ENCODE measurements around the gene PDE4B.

DNA sequence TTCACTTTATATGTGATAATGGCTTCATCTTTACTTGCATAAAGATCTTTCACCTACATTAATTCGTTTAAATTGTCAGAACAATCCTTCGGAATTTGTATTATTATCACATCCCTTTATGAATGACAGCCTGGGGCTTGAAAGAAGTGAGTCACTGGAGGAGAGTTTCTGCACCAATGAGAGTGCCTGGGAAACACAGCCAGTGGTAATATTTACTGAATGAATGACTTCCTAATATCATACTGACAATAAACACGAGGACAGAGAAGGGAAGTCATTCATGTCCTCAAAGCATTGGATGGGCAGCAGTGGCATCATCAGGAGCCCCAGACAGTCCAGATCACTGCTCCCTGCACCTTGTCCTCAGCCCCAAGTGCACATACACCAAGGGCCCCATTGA, 40.7 kb upstream of the PDE4B start:
- TF ChIP-seq, protein P1, sequence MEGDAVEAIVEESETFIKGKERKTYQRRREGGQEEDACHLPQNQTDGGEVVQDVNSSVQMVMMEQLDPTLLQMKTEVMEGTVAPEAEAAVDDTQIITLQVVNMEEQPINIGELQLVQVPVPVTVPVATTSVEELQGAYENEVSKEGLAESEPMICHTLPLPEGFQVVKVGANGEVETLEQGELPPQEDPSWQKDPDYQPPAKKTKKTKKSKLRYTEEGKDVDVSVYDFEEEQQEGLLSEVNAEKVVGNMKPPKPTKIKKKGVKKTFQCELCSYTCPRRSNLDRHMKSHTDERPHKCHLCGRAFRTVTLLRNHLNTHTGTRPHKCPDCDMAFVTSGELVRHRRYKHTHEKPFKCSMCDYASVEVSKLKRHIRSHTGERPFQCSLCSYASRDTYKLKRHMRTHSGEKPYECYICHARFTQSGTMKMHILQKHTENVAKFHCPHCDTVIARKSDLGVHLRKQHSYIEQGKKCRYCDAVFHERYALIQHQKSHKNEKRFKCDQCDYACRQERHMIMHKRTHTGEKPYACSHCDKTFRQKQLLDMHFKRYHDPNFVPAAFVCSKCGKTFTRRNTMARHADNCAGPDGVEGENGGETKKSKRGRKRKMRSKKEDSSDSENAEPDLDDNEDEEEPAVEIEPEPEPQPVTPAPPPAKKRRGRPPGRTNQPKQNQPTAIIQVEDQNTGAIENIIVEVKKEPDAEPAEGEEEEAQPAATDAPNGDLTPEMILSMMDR (IDR thresholded peaks at IDR 0.05; ENCODE audit: insufficient read depth, low read depth, low read length): no peak
- TF ChIP-seq EZH2 (IDR thresholded peaks at IDR 0.05; ENCODE audit: insufficient read depth, low read length): no peak
